ENCODE measurements around the gene CACNA1H.

Gene CACNA1H

DNA sequence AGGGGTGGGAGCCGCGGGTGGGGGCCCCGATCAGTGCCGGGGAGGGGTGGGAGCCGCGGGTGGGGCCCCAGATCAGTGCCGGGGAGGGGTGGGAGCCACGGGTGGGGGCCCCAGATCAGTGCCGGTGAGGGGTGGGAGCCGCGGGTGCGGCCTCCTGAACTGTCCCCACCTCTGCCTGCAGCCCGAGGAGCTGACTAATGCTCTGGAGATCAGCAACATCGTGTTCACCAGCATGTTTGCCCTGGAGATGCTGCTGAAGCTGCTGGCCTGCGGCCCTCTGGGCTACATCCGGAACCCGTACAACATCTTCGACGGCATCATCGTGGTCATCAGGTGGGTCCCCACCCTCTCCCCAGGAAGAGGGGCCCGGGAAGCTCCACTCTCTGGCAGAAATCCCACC, 52.0 kb downstream of the CACNA1H start:
- H3K4me2 ChIP-seq (ENCODE audit: low read length) = no peak overlapping the region
- no peaks in the 10 kb centered on the region for H3K79me2 ChIP-seq (ENCODE audit: low read length)
- no peak overlapping the region for H3K9ac ChIP-seq (ENCODE audit: low read length)
- no peaks in the 10 kb centered on the region for H3K27me3 ChIP-seq (ENCODE audit: low read depth, low read length)
- H3K4me3 ChIP-seq (ENCODE audit: low read length) = no peak overlapping the region
- no peaks in the 10 kb centered on the region for H4K20me1 ChIP-seq (ENCODE audit: insufficient read depth, low read length)
- no peaks in the 10 kb centered on the region for H3K9me3 ChIP-seq (ENCODE audit: insufficient read depth, low read length)
- TF ChIP-seq EZH2phosphoT487 (IDR thresholded peaks at IDR 0.05; ENCODE audit: low read depth) = no peak
- TF ChIP-seq, protein P1, sequence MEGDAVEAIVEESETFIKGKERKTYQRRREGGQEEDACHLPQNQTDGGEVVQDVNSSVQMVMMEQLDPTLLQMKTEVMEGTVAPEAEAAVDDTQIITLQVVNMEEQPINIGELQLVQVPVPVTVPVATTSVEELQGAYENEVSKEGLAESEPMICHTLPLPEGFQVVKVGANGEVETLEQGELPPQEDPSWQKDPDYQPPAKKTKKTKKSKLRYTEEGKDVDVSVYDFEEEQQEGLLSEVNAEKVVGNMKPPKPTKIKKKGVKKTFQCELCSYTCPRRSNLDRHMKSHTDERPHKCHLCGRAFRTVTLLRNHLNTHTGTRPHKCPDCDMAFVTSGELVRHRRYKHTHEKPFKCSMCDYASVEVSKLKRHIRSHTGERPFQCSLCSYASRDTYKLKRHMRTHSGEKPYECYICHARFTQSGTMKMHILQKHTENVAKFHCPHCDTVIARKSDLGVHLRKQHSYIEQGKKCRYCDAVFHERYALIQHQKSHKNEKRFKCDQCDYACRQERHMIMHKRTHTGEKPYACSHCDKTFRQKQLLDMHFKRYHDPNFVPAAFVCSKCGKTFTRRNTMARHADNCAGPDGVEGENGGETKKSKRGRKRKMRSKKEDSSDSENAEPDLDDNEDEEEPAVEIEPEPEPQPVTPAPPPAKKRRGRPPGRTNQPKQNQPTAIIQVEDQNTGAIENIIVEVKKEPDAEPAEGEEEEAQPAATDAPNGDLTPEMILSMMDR (IDR thresholded peaks at IDR 0.05; ENCODE audit: low read depth, low read length) = no peak
- H3K36me3 ChIP-seq (replicated peaks; ENCODE audit: low read depth, low read length) = no peaks in the 10 kb centered on the region
- no peak overlapping the region for H2AFZ ChIP-seq (ENCODE audit: low read depth, low read length)
- H3K27ac ChIP-seq (ENCODE audit: low read length) = no peak overlapping the region
- no peaks in the 10 kb centered on the region for H3K4me1 ChIP-seq (ENCODE audit: low read length)

DNA sequence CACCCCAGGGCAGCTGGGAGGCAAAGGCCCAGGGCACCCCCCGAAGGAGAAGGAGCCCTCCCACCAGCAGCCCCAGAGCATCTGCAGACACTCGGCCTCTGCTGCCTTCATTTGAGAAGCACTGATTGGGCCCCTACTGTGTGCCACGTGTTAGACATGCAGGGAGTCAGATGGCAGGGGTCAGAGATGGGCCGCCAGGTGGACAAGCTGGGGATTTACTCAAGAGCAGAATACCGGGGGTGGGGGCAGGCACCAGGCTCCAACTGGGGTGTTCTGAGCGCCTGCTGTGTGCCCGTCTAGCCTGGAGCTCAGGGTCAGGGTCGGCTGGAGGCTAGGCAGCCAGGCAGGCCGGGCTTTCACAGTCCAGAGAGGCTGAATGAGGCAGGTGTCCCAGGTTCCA, 53.4 kb downstream of the CACNA1H start:
- H4K20me1 ChIP-seq (ENCODE audit: insufficient read depth, low read length) = no peaks in the 10 kb centered on the region
- H3K79me2 ChIP-seq (ENCODE audit: low read length) = no peaks in the 10 kb centered on the region
- no peaks in the 10 kb centered on the region for H3K36me3 ChIP-seq (replicated peaks; ENCODE audit: low read depth, low read length)
- no peaks in the 10 kb centered on the region for H3K27me3 ChIP-seq (ENCODE audit: low read depth, low read length)
- no peaks in the 10 kb centered on the region for H3K4me1 ChIP-seq (ENCODE audit: low read length)
- no peak overlapping the region for H2AFZ ChIP-seq (ENCODE audit: low read depth, low read length)
- H3K4me2 ChIP-seq (ENCODE audit: low read length) = no peak overlapping the region
- H3K9me3 ChIP-seq (ENCODE audit: insufficient read depth, low read length) = no peaks in the 10 kb centered on the region
- no peak overlapping the region for H3K4me3 ChIP-seq (ENCODE audit: low read length)
- TF ChIP-seq EZH2phosphoT487 (IDR thresholded peaks at IDR 0.05; ENCODE audit: low read depth) = no peak
- TF ChIP-seq, protein P1 (IDR thresholded peaks at IDR 0.05; ENCODE audit: low read depth, low read length) = no peak
- H3K27ac ChIP-seq (ENCODE audit: low read length) = no peak overlapping the region
- H3K9ac ChIP-seq (ENCODE audit: low read length) = no peak overlapping the region

DNA sequence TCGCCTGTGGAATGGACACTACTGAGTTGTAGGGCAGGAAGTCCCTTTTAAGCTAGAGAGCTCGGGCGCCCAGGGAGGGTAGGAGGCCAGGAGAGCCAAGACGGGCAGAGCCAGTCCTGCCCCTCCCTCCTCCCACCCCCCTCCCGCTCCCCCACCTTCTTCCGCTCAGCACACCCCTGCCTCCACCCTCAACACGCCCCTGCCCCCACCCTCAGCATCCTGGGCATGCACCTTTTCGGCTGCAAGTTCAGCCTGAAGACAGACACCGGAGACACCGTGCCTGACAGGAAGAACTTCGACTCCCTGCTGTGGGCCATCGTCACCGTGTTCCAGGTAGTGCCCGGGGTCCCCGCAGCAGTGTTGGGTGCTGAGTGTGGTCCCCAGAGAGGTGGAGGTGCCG, 53.9 kb downstream of the CACNA1H start:
- H3K4me2 ChIP-seq (ENCODE audit: low read length) = no peak overlapping the region
- H3K9me3 ChIP-seq (ENCODE audit: insufficient read depth, low read length) = no peaks in the 10 kb centered on the region
- H3K4me3 ChIP-seq (ENCODE audit: low read length) = no peak overlapping the region
- H3K9ac ChIP-seq (ENCODE audit: low read length) = no peak overlapping the region
- no peaks in the 10 kb centered on the region for H3K27me3 ChIP-seq (ENCODE audit: low read depth, low read length)
- no peak overlapping the region for H2AFZ ChIP-seq (ENCODE audit: low read depth, low read length)
- H3K4me1 ChIP-seq (ENCODE audit: low read length) = no peaks in the 10 kb centered on the region
- no peaks in the 10 kb centered on the region for H3K36me3 ChIP-seq (replicated peaks; ENCODE audit: low read depth, low read length)
- TF ChIP-seq, protein P1 (IDR thresholded peaks at IDR 0.05; ENCODE audit: low read depth, low read length) = no peak
- TF ChIP-seq EZH2phosphoT487 (IDR thresholded peaks at IDR 0.05; ENCODE audit: low read depth) = no peak
- no peaks in the 10 kb centered on the region for H3K79me2 ChIP-seq (ENCODE audit: low read length)
- H3K27ac ChIP-seq (ENCODE audit: low read length) = no peak overlapping the region
- no peaks in the 10 kb centered on the region for H4K20me1 ChIP-seq (ENCODE audit: insufficient read depth, low read length)

DNA sequence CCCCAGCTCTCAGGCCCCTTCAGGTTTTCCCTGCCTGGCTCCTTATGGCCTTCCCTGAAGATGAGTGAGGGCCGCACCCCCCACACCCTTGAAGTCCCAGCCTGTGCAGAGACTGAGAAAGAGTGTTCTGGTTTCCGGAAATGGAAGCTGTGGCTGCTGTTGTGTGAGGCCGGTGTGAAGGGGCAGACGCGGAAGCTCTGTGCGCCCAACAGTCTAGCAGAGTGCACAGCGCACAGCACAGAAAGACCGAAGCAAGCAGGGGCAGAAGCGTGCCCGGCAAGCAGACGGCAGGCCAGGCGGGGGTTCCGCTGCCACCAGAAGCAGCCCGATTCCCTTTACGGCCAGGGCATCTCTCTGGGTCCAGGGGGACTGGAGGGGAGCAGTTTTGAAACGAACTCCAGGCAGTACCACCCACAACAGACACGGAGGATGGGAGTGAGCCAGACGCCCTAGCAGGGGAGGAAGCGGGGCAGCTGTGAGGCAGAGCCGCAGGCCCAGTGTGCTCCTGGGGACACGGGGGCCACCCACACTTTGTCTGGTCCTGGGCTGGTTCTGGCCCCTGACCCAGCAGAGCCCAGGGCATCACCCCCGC, 55.4 kb downstream of the CACNA1H start:
- no peaks in the 10 kb centered on the region for H3K4me1 ChIP-seq (ENCODE audit: low read length)
- no peaks in the 10 kb centered on the region for H3K36me3 ChIP-seq (replicated peaks; ENCODE audit: low read depth, low read length)
- no peaks in the 10 kb centered on the region for H3K27me3 ChIP-seq (ENCODE audit: low read depth, low read length)
- H4K20me1 ChIP-seq (ENCODE audit: insufficient read depth, low read length) = no peaks in the 10 kb centered on the region
- H3K79me2 ChIP-seq (ENCODE audit: low read length) = no peaks in the 10 kb centered on the region
- no peaks in the 10 kb centered on the region for H3K9me3 ChIP-seq (ENCODE audit: insufficient read depth, low read length)
- H3K4me2 ChIP-seq (ENCODE audit: low read length) = no peak overlapping the region
- no peak overlapping the region for H2AFZ ChIP-seq (ENCODE audit: low read depth, low read length)
- H3K4me3 ChIP-seq (ENCODE audit: low read length) = no peak overlapping the region
- TF ChIP-seq, protein P1 (IDR thresholded peaks at IDR 0.05; ENCODE audit: low read depth, low read length) = no peak
- TF ChIP-seq EZH2phosphoT487 (IDR thresholded peaks at IDR 0.05; ENCODE audit: low read depth) = no peak
- H3K27ac ChIP-seq (ENCODE audit: low read length) = no peak overlapping the region
- no peak overlapping the region for H3K9ac ChIP-seq (ENCODE audit: low read length)

All from OCI-LY3 (cell line).